Vagina (tissue), 2 donors: Measurements from ENCODE around the gene LASP1NB.

Experiments used
- CTCF ChIP-seq, 3 experiments: fragments of 450-650 bp in 2 of 3; fragments of 200-600 bp in 1 of 3; sonication (generic) in 1 of 3; IDR thresholded peaks; one replicate each; pipeline ENCODE4 v1.5.1; 2017 to 2019; ENCODE audit warnings: antibody characterized with exemption in 3 of 3, mild to moderate bottlenecking in 2 of 3, moderate library complexity in 2 of 3
- POLR2A ChIP-seq, 2 donors: fragments of 450-650 bp; IDR thresholded peaks; one replicate each; pipeline ENCODE4 v1.6.1; 2017; ENCODE audit warnings: antibody characterized with exemption in 2 of 2, mild to moderate bottlenecking in 2 of 2, moderate library complexity in 2 of 2
- POLR2AphosphoS5 ChIP-seq, 2 donors: sonication (generic); formaldehyde crosslinking; IDR thresholded peaks; one replicate each; pipeline ENCODE4 v1.9.0; 2017; ENCODE audit warnings: antibody characterized with exemption in 2 of 2, mild to moderate bottlenecking in 2 of 2, low read depth in 1 of 2; ENCODE audit not compliant: insufficient read depth in 1 of 2

- TF ChIP-seq CTCF (IDR thresholded peaks at IDR 0.05) (no peak), POLR2A (IDR thresholded peaks at IDR 0.05) (no peak), POLR2AphosphoS5 (IDR thresholded peaks at IDR 0.05; ENCODE audit: insufficient read depth in 1 of 2, low read depth in 1 of 2) (no peak)
Observed at GRCh38 chr17:38920374-38921291, 4.8 kb upstream of the LASP1NB start.
